ENCODE measurements around the gene PEMT.
A peak's percentile ranks its signal among the peaks of the same experiment; 100 is the strongest.

Gene PEMT

GRCh38 chr17:17568772-17569195 is 22.7 kb downstream of the PEMT start:
- peak; percentile 81 for TF ChIP-seq CTCF (tag by site-specific recombination; IDR thresholded peaks at IDR 0.05)
- TF ChIP-seq ZNF423 (tag by site-specific recombination; IDR thresholded peaks at IDR 0.05) = peak; percentile 41; the same call in 1 of the 2 replicates
- TF ChIP-seq ZNF2 (tag by site-specific recombination; IDR thresholded peaks at IDR 0.05) = peak; percentile 99
- no peak for TF ChIP-seq ZNF223 (tag by site-specific recombination; IDR thresholded peaks at IDR 0.05)
- peak; percentile 38; the same call in 1 of the 2 replicates for TF ChIP-seq ZEB2 (tag by site-specific recombination; IDR thresholded peaks at IDR 0.05)
- peak; percentile 11; the same call in 1 of the 2 replicates for TF ChIP-seq EGR2 (tag by site-specific recombination; IDR thresholded peaks at IDR 0.05; ENCODE audit: low read depth)
- TF ChIP-seq ZNF10 (tag by site-specific recombination; IDR thresholded peaks at IDR 0.05) = no peak
- TF ChIP-seq ZNF513 (tag by site-specific recombination; IDR thresholded peaks at IDR 0.05) = peak; percentile 95
- TF ChIP-seq ZNF654 (tag by site-specific recombination; IDR thresholded peaks at IDR 0.05; ENCODE audit: low read depth) = peak; percentile 75
- no peak for TF ChIP-seq KLF17 (tag by site-specific recombination; IDR thresholded peaks at IDR 0.05)
- no peaks in the 10 kb centered on the region for H3K4me1 ChIP-seq (ENCODE audit: control insufficient read depth, insufficient read depth, low read length)
- H3K27ac ChIP-seq (ENCODE audit: extremely low read depth, low read depth, low read length) = no peak overlapping the region
- ChIA-PET CTCF (interaction anchor here (0.6 to 6.7 kb wide), 41 partner anchors 8 to 451 kb away, joined by 3 to 86 read pairs (median 4); partner anchors contain the start of gene RASD1), POLR2A (interaction anchor here (2.5 kb wide), 1 partner anchor 72 kb away, joined by 15 read pairs; the partner anchor contains the start of gene RASD1)
- no peak overlapping the region for H3K4me3 ChIP-seq (ENCODE audit: low read depth, low read length)
- no peaks in the 10 kb centered on the region for H3K9me3 ChIP-seq (ENCODE audit: control insufficient read depth, insufficient read depth, low read depth, low read length)
- no peaks in the 10 kb centered on the region; a peak in 1 of 3 replicates for H3K36me3 ChIP-seq (ENCODE audit: control insufficient read depth in 2 of 2, insufficient read depth in 1 of 2, low read length in 2 of 2)

- H3K9me3 ChIP-seq (ENCODE audit: control insufficient read depth, insufficient read depth, low read depth, low read length) = no peaks in the 10 kb centered on the region
- no peak overlapping the region for H3K27ac ChIP-seq (ENCODE audit: extremely low read depth, low read depth, low read length)
- ChIA-PET CTCF (interaction anchor here (0.6 to 6.7 kb wide), 22 partner anchors 7 to 348 kb away, joined by 3 to 86 read pairs (median 4); partner anchors contain the start of gene RASD1), POLR2A (interaction anchor here (2.5 kb wide), 1 partner anchor 71 kb away, joined by 15 read pairs; the partner anchor contains the start of gene RASD1)
- TF ChIP-seq ZBTB10 (tag by site-specific recombination; IDR thresholded peaks at IDR 0.05) (no peak), ZNF16 (tag by site-specific recombination; IDR thresholded peaks at IDR 0.05; ENCODE audit: low read depth) (no peak), ZNF274 (IDR thresholded peaks at IDR 0.05; ENCODE audit: low read length) (no peak), ZNF274 (tag by site-specific recombination; IDR thresholded peaks at IDR 0.05; ENCODE audit: borderline replicate concordance) (no peak), ZNF26 (tag by site-specific recombination; IDR thresholded peaks at IDR 0.05) (no peak), PRDM10 (tag by site-specific recombination; IDR thresholded peaks at IDR 0.05) (no peak), MZF1 (tag by site-specific recombination; IDR thresholded peaks at IDR 0.05; ENCODE audit: borderline replicate concordance) (no peak), ZNF624 (tag by site-specific recombination; IDR thresholded peaks at IDR 0.05) (no peak), ZFP37 (tag by site-specific recombination; IDR thresholded peaks at IDR 0.05) (no peak), ZNF132 (tag by site-specific recombination; IDR thresholded peaks at IDR 0.05; ENCODE audit: borderline replicate concordance) (no peak), ZNF391 (tag by site-specific recombination; IDR thresholded peaks at IDR 0.05; ENCODE audit: borderline replicate concordance, low read depth) (no peak)
- no peaks in the 10 kb centered on the region for H3K36me3 ChIP-seq (ENCODE audit: control insufficient read depth in 2 of 2, insufficient read depth in 1 of 2, low read length in 2 of 2)
- H3K4me3 ChIP-seq (ENCODE audit: low read depth, low read length) = no peak overlapping the region
- no peaks in the 10 kb centered on the region for H3K4me1 ChIP-seq (ENCODE audit: control insufficient read depth, insufficient read depth, low read length)
Observed at GRCh38 chr17:17567631-17568030, 23.9 kb downstream of the PEMT start.

All from HEK293 (cell line).